AG04449 (cell line): ENCODE measurements around the gene BIN1.

Experiments
- CTCF ChIA-PET: fragments of 350-600 bp; formaldehyde crosslinking; extraction: SDS; loops from one replicate; lab custom pipeline; 2021; ENCODE audit warnings: antibody characterized with exemption; lab: Yijun Ruan, JAX
- POLR2A ChIA-PET: fragments of 400-600, 350-600 bp; formaldehyde crosslinking; extraction: SDS; loops from one replicate; lab custom pipeline; 2020; ENCODE audit warnings: antibody characterized with exemption, inconsistent platforms; lab: Yijun Ruan, JAX
- DNase-seq: peaks from one replicate; pipeline ENCODE4 v3.0.0-alpha.2; 2010; ENCODE audit warnings: low read depth, low spot score
- H3K4me3 ChIP-seq: 2 replicates; pipeline ENCODE4 v1.5.1; 2011; ENCODE audit warnings: low read depth, mild to moderate bottlenecking, control low read depth, low read length
- CTCF ChIP-seq: IDR thresholded peaks from one replicate; pipeline ENCODE4 v1.5.1; 2011; ENCODE audit warnings: mild to moderate bottlenecking, moderate library complexity, low read length, control low read depth, inconsistent platforms; ENCODE audit not compliant: insufficient read depth; ENCODE audit errors: missing control alignments

Gene BIN1

DNA sequence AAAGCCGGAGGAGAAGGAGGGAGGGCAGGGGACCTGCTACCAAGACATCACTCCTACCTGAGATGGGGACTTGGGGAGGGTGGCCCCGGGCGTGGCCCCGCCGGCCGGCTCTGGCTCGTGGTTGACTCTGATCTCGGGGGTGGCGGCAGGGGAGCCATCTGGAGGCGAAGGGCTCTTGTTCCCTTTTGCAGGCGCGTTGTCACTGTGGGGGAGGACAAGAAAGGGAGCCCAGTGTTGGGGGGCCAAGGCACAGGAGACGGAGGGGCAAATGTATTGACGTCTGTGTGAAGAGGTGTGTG, 48.1 kb downstream of the BIN1 start:
- CTCF ChIA-PET = no interaction called here
- H3K4me3 ChIP-seq = no peak overlapping the region
- no peak for TF ChIP-seq CTCF
- no peak for DNase-seq
- POLR2A ChIA-PET = no interaction called here

GRCh38 chr2:127058246-127058953, 48.6 kb downstream of the BIN1 start:
- no peak overlapping the region for H3K4me3 ChIP-seq
- ChIA-PET POLR2A (no interaction called here), CTCF (no interaction called here)
- no peak for TF ChIP-seq CTCF
- DNase-seq = no peak

- H3K4me3 ChIP-seq = no peak overlapping the region
- no peak for DNase-seq
- CTCF ChIA-PET = no interaction called here
- TF ChIP-seq CTCF = no peak
- POLR2A ChIA-PET = no interaction called here
Measured at GRCh38 chr2:127057371-127058245, 49.3 kb downstream of the BIN1 start.

DNA sequence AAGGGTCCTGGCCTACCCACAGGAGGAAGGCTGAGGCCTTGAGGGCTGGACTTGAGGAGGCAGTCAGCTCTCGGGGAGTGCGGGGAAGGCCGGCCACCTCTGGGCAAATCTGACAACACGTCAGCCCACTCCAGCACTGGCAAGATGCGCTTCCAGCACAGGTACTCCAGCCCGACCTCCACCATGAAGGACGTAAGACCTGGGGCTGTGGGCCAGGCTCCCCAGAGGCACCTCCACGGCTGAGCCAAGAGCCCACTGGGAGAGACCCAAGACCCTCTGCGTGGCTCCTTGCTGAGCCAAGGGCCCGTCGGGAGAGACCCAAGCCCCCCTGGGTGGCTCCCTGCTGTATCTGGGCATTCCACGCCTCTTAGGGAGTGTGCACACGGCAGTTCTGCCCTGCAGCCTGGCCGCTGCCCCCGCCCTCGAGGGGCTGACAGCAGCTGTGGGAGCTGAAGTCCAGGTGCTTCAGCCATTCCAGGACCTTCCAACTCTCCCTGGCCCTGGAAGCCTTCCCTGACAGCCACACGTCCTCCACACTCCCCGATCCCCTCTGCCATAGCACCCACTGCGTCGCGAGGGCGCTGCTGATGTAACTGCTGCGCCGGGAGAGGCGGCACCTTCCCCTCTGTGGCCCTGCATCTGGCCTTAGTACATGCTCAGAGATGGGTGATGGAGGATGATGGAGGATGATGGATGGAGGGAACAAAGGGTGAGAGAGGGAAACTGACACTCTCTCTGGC, 50.2 kb downstream of the BIN1 start:
- DNase-seq = no peak
- CTCF ChIA-PET = interaction anchor here (3.3 kb wide), 1 partner anchor 11 kb away, joined by 9 read pairs; no protein-coding TSS in a partner anchor
- TF ChIP-seq CTCF = no peak
- no peak overlapping the region for H3K4me3 ChIP-seq
- POLR2A ChIA-PET = no interaction called here

DNA sequence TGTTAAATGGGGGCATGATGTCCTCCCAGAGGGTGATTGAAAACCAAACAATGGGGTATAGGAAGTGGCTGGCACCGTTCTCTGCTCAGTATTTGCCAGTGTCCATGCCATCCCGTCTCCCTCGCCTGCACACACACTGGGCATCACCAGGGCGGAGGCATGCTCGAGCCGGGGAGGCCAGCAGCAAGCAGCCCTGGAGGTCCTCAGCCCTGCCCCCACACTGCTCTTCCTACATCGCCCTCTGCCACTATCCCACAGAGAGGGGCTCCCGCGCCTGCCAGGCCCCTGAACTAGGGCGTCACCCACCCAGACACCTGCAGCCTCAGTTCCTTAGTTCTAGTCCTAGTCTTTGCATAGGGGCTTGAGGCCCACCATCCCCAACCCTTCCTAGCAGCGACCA, 50.9 kb downstream of the BIN1 start:
- no peak overlapping the region for H3K4me3 ChIP-seq
- TF ChIP-seq CTCF = no peak
- no peak for DNase-seq
- CTCF ChIA-PET = interaction anchor here (3.3 kb wide), 1 partner anchor 11 kb away, joined by 9 read pairs; no protein-coding TSS in a partner anchor
- POLR2A ChIA-PET = no interaction called here

- ChIA-PET CTCF (interaction anchor here (3.3 kb wide), 1 partner anchor 10 kb away, joined by 9 read pairs; no protein-coding TSS in a partner anchor), POLR2A (no interaction called here)
- no peak overlapping the region for H3K4me3 ChIP-seq
- TF ChIP-seq CTCF = no peak
- DNase-seq = no peak
Measured at GRCh38 chr2:127055786-127056076, 51.2 kb downstream of the BIN1 start.
